Endodermal cell (in vitro differentiated cells): ENCODE measurements around the gene DNAJC6. TPM values are rescaled to one million over a fixed set of nuclear protein-coding genes. Genes with fewer than 3 reads are reported as not detected.

Experiments used
- DNase-seq: peaks from one replicate; pipeline ENCODE4 v3.0.0-alpha.2; 2017
- H3K27ac ChIP-seq: 2 replicates; pipeline ENCODE4 v1.5.1; 2013; ENCODE audit warnings: mild to moderate bottlenecking, low read depth, low read length, moderate library complexity
- H3K27me3 ChIP-seq: 2 replicates; pipeline ENCODE4 v1.6.1; 2013; ENCODE audit warnings: mild to moderate bottlenecking, low read length, moderate library complexity; ENCODE audit not compliant: insufficient read depth, control insufficient read depth, poor library complexity, severe bottlenecking
- H3K36me3 ChIP-seq: 2 replicates; pipeline ENCODE4 v1.7.0; 2013; ENCODE audit warnings: mild to moderate bottlenecking, low read length, moderate library complexity; ENCODE audit not compliant: control insufficient read depth, insufficient read depth
- H3K4me1 ChIP-seq: one replicate; pipeline ENCODE4 v1.7.0; 2013; ENCODE audit warnings: low read length; ENCODE audit not compliant: control insufficient read depth, insufficient read depth
- H3K4me3 ChIP-seq: 2 replicates; pipeline ENCODE4 v1.5.1; 2013; ENCODE audit warnings: mild to moderate bottlenecking, low read length, moderate library complexity
- H3K9ac ChIP-seq: 2 replicates; pipeline ENCODE4 v1.6.1; 2013; ENCODE audit warnings: mild to moderate bottlenecking, low read length, moderate library complexity; ENCODE audit not compliant: poor library complexity, severe bottlenecking; ENCODE audit errors: extremely low read depth
- H3K9me3 ChIP-seq: 2 replicates; pipeline ENCODE4 v1.6.1; 2013; ENCODE audit warnings: mild to moderate bottlenecking, low read length, moderate library complexity; ENCODE audit not compliant: control insufficient read depth
- H3K27ac Mint-ChIP-seq: 2 replicates; pipeline ENCODE4 v1.8.0; 2020; ENCODE audit warnings: mixed read lengths
- H3K27me3 Mint-ChIP-seq: 2 replicates; pipeline ENCODE4 v1.8.0; 2021; ENCODE audit warnings: mild to moderate bottlenecking, mixed read lengths; ENCODE audit not compliant: insufficient read depth
- H3K36me3 Mint-ChIP-seq: 2 replicates; pipeline ENCODE4 v1.8.0; 2020; ENCODE audit warnings: low read depth, mixed read lengths
- H3K4me1 Mint-ChIP-seq: 2 replicates; pipeline ENCODE4 v1.8.0; 2020; ENCODE audit warnings: mixed read lengths
- H3K4me3 Mint-ChIP-seq: 2 replicates; pipeline ENCODE4 v1.8.0; 2020; ENCODE audit warnings: mild to moderate bottlenecking, moderate library complexity, mixed read lengths
- H3K9me3 Mint-ChIP-seq: 2 replicates; pipeline ENCODE4 v1.8.0; 2020; ENCODE audit warnings: mild to moderate bottlenecking, mixed read lengths
- WGBS, 2 experiments: methylation state at CpG; one replicate each; pipeline versions ENCODE4 v1.1.5 to v1.1.7; 2013; ENCODE audit warnings: missing lambda C conversion rate in 2 of 2, mixed read lengths in 1 of 2; ENCODE audit not compliant: insufficient coverage in 1 of 2, insufficient read length in 1 of 2; 5-methylcytosine and 5-hydroxymethylcytosine counted together
- total RNA-seq, 2 donors: library from RNA; stranded (reverse); fragmentation: NEBNext Ultra II Directional in 1 of 2; extraction: Animal tissue kit (Norgen Biotek cat#: 25700) in 1 of 2; gene quantifications; 2 replicates in 1 of 2; 3 replicates in 1 of 2; pipeline ENCODE4 v1.2.1, GENCODE V29; 2021
- TF ChIP-seq, protein P1 (sequence below): fragments of 200-600 bp; sonication (generic); conservative IDR thresholded peaks from 2 replicates; pipeline ENCODE4 v1.5.0; 2021; ENCODE audit warnings: antibody characterized with exemption, mild to moderate bottlenecking

Gene DNAJC6
- total RNA-seq, 2 donors from 2014 or later, result 17.4 to 33.9 TPM

- no peaks in the 10 kb centered on the region for H3K4me1 ChIP-seq
- no peaks in the 10 kb centered on the region for H3K27me3 ChIP-seq
- TF ChIP-seq, protein P1, sequence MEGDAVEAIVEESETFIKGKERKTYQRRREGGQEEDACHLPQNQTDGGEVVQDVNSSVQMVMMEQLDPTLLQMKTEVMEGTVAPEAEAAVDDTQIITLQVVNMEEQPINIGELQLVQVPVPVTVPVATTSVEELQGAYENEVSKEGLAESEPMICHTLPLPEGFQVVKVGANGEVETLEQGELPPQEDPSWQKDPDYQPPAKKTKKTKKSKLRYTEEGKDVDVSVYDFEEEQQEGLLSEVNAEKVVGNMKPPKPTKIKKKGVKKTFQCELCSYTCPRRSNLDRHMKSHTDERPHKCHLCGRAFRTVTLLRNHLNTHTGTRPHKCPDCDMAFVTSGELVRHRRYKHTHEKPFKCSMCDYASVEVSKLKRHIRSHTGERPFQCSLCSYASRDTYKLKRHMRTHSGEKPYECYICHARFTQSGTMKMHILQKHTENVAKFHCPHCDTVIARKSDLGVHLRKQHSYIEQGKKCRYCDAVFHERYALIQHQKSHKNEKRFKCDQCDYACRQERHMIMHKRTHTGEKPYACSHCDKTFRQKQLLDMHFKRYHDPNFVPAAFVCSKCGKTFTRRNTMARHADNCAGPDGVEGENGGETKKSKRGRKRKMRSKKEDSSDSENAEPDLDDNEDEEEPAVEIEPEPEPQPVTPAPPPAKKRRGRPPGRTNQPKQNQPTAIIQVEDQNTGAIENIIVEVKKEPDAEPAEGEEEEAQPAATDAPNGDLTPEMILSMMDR, result no peak
- Mint-ChIP-seq H3K4me3 (no peak overlapping the region), H3K9me3 (peaks cover 9% of the 10 kb centered on the region), H3K27ac (no peak overlapping the region), H3K36me3 (peaks cover 11% of the 10 kb centered on the region), H3K4me1 (peaks cover 4% of the 10 kb centered on the region), H3K27me3 (no peaks in the 10 kb centered on the region)
- peaks cover 15% of the 10 kb centered on the region for H3K9me3 ChIP-seq
- no peak overlapping the region for H3K27ac ChIP-seq
- H3K9ac ChIP-seq, result no peak overlapping the region
- peaks cover 4% of the 10 kb centered on the region for H3K36me3 ChIP-seq
- 95 to 100% methylated on average over 2 of the region's 2 CpGs for WGBS, 2 experiments
- DNase-seq, result no peak
- H3K4me3 ChIP-seq, result no peak overlapping the region
These were observed 24.7 kb downstream of the DNAJC6 start for GRCh38 chr1:65334081-65334480.

- peaks cover 9% of the 10 kb centered on the region for H3K9me3 Mint-ChIP-seq
- Histone ChIP-seq H3K4me1 (peaks cover 20% of the 10 kb centered on the region), H3K9me3 (peaks cover 15% of the 10 kb centered on the region), H3K27me3 (no peaks in the 10 kb centered on the region), H3K9ac (no peak overlapping the region), H3K36me3 (peaks cover 4% of the 10 kb centered on the region), H3K27ac (no peak overlapping the region), H3K4me3 (no peak overlapping the region)
- peaks cover 9% of the 10 kb centered on the region for H3K36me3 Mint-ChIP-seq
- H3K4me1 Mint-ChIP-seq, result peaks cover 39% of the 10 kb centered on the region
- 94 to 100% methylated on average over 1 to 3 of the region's 3 CpGs for WGBS, 2 experiments
- no peak for DNase-seq
- H3K27me3 Mint-ChIP-seq, result no peaks in the 10 kb centered on the region
- no peak overlapping the region for H3K4me3 Mint-ChIP-seq
- H3K27ac Mint-ChIP-seq, result no peak overlapping the region
- TF ChIP-seq, protein P1, result no peak
These were observed 30.6 kb downstream of the DNAJC6 start for GRCh38 chr1:65339866-65340468.

- no peak overlapping the region for H3K27ac ChIP-seq
- no peak overlapping the region for H3K9ac ChIP-seq
- Mint-ChIP-seq H3K36me3 (peaks cover 6% of the 10 kb centered on the region), H3K9me3 (peaks cover 7% of the 10 kb centered on the region), H3K27ac (no peak overlapping the region), H3K4me1 (peaks cover 39% of the 10 kb centered on the region), H3K4me3 (no peak overlapping the region), H3K27me3 (no peaks in the 10 kb centered on the region)
- WGBS, 2 experiments, result 75% methylated on average over 1 of the region's 1 CpG; no CpG with 5 or more reads in 1 of the 2 experiments
- peaks cover 4% of the 10 kb centered on the region for H3K36me3 ChIP-seq
- H3K4me3 ChIP-seq, result no peak overlapping the region
- TF ChIP-seq, protein P1, result no peak
- no peak for DNase-seq
- no peaks in the 10 kb centered on the region for H3K27me3 ChIP-seq
- peaks cover 7% of the 10 kb centered on the region for H3K9me3 ChIP-seq
- peaks cover 20% of the 10 kb centered on the region for H3K4me1 ChIP-seq
These were observed 32.0 kb downstream of the DNAJC6 start for GRCh38 chr1:65341381-65341780.
